GM12872 (cell line): ENCODE data around the gene RORC.

Experiments used
- CTCF ChIP-seq: IDR thresholded peaks from 3 replicates; pipeline ENCODE4 v1.5.1; 2011; ENCODE audit warnings: low read depth, mild to moderate bottlenecking, low read length, moderate library complexity; ENCODE audit not compliant: insufficient read depth

The RORC gene

DNA sequence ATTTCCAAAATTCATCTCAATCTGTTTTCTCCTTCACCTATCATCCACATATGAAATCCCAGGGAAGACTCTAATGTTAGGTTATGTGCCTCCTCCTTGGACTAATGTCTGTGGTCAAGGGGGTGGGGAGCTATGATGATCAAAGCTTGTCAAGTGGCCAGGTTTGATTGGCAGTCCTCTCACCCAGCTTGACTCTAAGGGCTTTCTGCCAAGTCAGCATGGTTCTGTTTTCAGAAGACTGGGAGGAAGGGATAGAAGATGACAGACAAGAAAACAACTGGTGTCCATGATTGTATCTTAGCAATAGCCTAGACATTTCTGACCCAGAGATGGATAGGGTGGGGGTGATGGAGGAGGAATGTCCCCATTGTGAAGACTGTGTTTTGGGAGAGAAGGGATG lies 31.0 kb upstream of the RORC start:
- no peak for TF ChIP-seq CTCF

- TF ChIP-seq CTCF: no peak
Observed at GRCh38 chr1:151860504-151861187, 29.0 kb upstream of the RORC start.

- no peak for TF ChIP-seq CTCF
Observed at GRCh38 chr1:151859891-151860293, 28.3 kb upstream of the RORC start.

DNA sequence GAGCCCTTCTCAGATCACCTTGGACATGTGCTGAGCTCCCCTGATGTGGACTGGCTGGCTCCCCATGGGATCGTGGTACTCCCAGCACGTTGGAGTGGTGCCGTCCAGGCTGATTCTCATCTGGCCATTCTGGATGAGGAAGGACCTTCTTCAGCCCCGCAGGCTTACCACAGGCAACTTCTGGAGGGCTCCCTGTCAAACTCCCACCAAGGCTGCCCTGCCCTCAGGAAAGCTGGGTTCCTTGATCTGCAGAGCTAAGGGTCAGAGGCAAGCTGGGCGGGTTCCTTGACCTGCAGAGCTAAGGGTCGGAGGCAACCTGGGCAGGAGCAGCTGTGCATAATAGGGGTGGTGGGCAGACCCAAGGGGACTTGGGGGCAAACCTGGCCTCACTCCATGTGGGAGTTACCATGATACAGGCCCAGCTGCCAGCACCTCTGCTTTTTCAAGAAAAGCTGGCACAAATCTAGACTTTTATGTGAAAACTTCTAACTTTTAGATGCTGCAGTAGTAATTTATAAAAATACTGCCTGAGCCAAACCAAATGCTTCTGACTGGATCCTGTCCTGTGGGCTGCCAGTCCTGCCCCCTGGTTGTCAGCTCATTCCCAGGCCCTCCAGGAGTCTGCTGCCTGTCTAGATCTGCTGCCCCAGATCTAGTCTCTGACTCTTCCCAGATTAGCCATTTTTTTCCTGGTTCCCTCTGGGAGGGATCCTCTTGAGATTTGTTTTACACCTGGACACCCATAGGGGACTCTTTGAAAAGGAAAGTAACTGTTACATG lies 27.5 kb upstream of the RORC start:
- TF ChIP-seq CTCF: no peak

DNA sequence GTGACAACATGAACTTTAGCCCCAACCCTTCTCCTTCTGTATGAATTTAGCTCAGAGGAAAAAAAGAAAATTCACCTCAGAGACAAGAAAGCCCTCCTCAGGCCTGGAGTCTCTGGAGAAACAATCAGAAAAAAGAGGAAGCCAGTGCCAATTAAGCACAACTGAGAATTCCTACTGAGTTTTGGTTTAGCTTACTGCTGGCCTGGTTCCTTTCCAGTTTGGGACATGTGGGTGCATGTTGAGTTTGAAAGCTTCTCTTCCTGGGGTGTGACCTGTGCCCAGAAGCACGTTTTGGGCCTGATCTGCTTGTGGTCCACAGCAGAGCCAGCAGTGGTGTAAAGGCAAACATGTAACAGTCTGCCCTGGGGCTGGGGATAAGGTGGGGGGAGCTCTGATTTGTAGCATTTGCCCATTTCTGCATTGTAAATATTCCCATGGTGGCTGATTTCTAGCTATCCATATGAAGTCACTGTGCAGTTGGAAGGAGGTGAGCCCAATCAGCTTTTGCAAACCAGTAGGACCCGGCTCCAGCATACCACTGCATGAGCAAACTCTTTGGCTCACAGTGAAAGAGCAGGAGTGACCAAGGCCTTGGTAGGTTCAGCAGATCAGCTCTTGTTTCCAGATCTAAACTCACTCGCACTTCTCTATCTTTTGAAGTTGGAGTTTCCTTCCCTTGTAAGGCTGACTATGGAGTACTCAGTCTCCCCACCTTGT lies 26.6 kb upstream of the RORC start:
- no peak for TF ChIP-seq CTCF

DNA sequence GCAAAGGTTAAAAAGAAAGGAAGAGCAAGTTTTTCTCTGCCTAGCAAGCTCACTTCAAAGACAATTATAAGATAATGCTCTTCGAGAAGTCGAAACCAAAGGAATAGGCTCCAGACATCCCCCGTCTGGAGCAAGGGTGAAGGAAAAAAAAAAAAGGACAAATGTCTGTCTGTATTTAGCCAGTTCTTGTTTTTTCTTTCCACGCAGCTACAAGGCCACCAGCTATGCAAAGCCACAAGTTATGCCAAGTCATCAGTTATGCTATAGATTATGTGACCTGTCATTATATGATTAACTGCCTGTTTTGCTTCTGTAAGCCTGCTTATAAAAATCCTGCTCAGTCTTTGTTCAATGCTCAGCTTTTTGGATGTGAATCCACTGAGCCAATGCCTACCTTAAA lies 24.3 kb upstream of the RORC start:
- TF ChIP-seq CTCF: no peak

DNA sequence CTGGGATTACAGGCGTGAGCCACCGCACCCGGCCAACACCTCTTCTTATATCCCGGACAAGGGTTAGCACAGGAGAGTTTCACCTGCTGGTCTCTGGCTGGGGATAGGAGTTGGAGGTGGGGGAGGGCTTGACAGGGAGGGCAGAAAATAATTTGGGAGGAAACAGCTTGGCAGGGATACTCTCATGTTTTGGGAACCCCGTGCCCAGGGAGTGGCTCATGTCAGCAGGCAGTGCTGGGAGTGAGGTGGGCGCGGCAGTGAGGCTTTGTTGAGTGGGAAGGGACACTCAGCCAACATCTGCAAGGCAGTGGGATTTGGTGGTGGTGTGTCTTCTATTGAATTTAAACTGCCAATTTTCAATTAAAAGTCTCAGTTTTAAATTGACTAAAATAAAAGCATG lies 23.1 kb upstream of the RORC start:
- TF ChIP-seq CTCF: no peak
